Measurements from ENCODE around the gene EFCAB12. TPM values are rescaled to one million over a fixed set of nuclear protein-coding genes. Genes with fewer than 3 reads are reported as not detected.

EFCAB12 gene
- total RNA-seq, 1 experiment from 2014 or later, result 0.54 TPM

- Histone ChIP-seq H3K27ac (ENCODE audit: low read length) (no peak overlapping the region), H3K4me1 (ENCODE audit: control insufficient read depth, insufficient read depth, low read length) (no peaks in the 10 kb centered on the region), H3K4me3 (ENCODE audit: low read depth in 2 of 2, low read length in 2 of 2) (no peak overlapping the region), H3K36me3 (ENCODE audit: control insufficient read depth, insufficient read depth, low read length) (no peaks in the 10 kb centered on the region), H3K9me3 (ENCODE audit: control insufficient read depth, insufficient read depth, low read depth, low read length) (no peaks in the 10 kb centered on the region), H3K27me3 (ENCODE audit: control insufficient read depth, insufficient read depth, low read length) (no peaks in the 10 kb centered on the region)
- ChIA-PET POLR2A (no interaction called here), CTCF (no interaction called here)
- BruUV-seq (replicated peaks), result no TSS peak
- no peak for ATAC-seq
- in situ Hi-C loops (cut with HindIII; ENCODE audit: low pct_unique_long_range_greater_than_20kb, low sequenced_read_pairs) (no loop called here), intact Hi-C loops (cut with micrococcal nuclease; ENCODE audit: unreplicated experiment) (no loop called here)
- DNase-seq (ENCODE audit: low read depth, low spot score), result no peak
- no peak for TF ChIP-seq REST (IDR thresholded peaks at IDR 0.05; ENCODE audit: insufficient read depth in 1 of 2, low read depth in 2 of 2, low read length in 1 of 2)
- TF ChIP-seq POLR2AphosphoS5 (IDR thresholded peaks at IDR 0.05; ENCODE audit: low read depth, low read length), result no peak
- no peak for TF ChIP-seq TCF7L2 (IDR thresholded peaks at IDR 0.05; ENCODE audit: low read depth, low read length)
- TF ChIP-seq CTCF (IDR thresholded peaks at IDR 0.05), result no peak
- TF ChIP-seq SIN3A (IDR thresholded peaks at IDR 0.05; ENCODE audit: borderline replicate concordance, insufficient read depth, low read depth, low read length), result no peak
Measured at GRCh38 chr3:129369711-129370110, 58.7 kb downstream of the EFCAB12 start.

GRCh38 chr3:129367821-129368220 lies 60.6 kb downstream of the EFCAB12 start:
- intact Hi-C loops (cut with micrococcal nuclease; ENCODE audit: unreplicated experiment) (no loop called here), in situ Hi-C loops (cut with HindIII; ENCODE audit: low pct_unique_long_range_greater_than_20kb, low sequenced_read_pairs) (no loop called here)
- ChIA-PET CTCF (interaction anchor here (1.4 kb wide), 1 partner anchor 16 kb away, joined by 3 read pairs; no protein-coding TSS in a partner anchor), POLR2A (no interaction called here)
- no TSS peak for BruUV-seq (replicated peaks)
- no peak overlapping the region for H3K27ac ChIP-seq (ENCODE audit: low read length)
- H3K36me3 ChIP-seq (ENCODE audit: control insufficient read depth, insufficient read depth, low read length), result no peaks in the 10 kb centered on the region
- no peaks in the 10 kb centered on the region for H3K9me3 ChIP-seq (ENCODE audit: control insufficient read depth, insufficient read depth, low read depth, low read length)
- ATAC-seq, result no peak
- H3K4me3 ChIP-seq (ENCODE audit: low read depth in 2 of 2, low read length in 2 of 2), result no peak overlapping the region
- no peak for TF ChIP-seq REST (IDR thresholded peaks at IDR 0.05; ENCODE audit: insufficient read depth in 1 of 2, low read depth in 2 of 2, low read length in 1 of 2)
- TF ChIP-seq TCF7L2 (IDR thresholded peaks at IDR 0.05; ENCODE audit: low read depth, low read length), result no peak
- TF ChIP-seq POLR2AphosphoS5 (IDR thresholded peaks at IDR 0.05; ENCODE audit: low read depth, low read length), result no peak
- no peak for TF ChIP-seq CTCF (IDR thresholded peaks at IDR 0.05)
- no peak for TF ChIP-seq SIN3A (IDR thresholded peaks at IDR 0.05; ENCODE audit: borderline replicate concordance, insufficient read depth, low read depth, low read length)
- DNase-seq (ENCODE audit: low read depth, low spot score), result no peak
- no peaks in the 10 kb centered on the region for H3K27me3 ChIP-seq (ENCODE audit: control insufficient read depth, insufficient read depth, low read length)
- no peaks in the 10 kb centered on the region for H3K4me1 ChIP-seq (ENCODE audit: control insufficient read depth, insufficient read depth, low read length)

Data from Panc1 (cell line).